ENCODE results near the gene TWF2.

The TWF2 gene

GRCh38 chr3:52185837-52186236, 53.1 kb downstream of the TWF2 start:
- TF ChIP-seq CTCF (IDR thresholded peaks at IDR 0.05; ENCODE audit: low read depth, low read length): no peak
- no peak overlapping the region for H3K4me3 ChIP-seq (ENCODE audit: low read depth, low read length)

- TF ChIP-seq CTCF (IDR thresholded peaks at IDR 0.05; ENCODE audit: low read depth, low read length): no peak
- no peak overlapping the region for H3K4me3 ChIP-seq (ENCODE audit: low read depth, low read length)
Observed at GRCh38 chr3:52185311-52185710, 53.6 kb downstream of the TWF2 start.

GRCh38 chr3:52184690-52185089, 54.3 kb downstream of the TWF2 start:
- H3K4me3 ChIP-seq (ENCODE audit: low read depth, low read length): no peak overlapping the region
- TF ChIP-seq CTCF (IDR thresholded peaks at IDR 0.05; ENCODE audit: low read depth, low read length): no peak

GRCh38 chr3:52183786-52184445, 55.0 kb downstream of the TWF2 start:
- no peak overlapping the region for H3K4me3 ChIP-seq (ENCODE audit: low read depth, low read length)
- TF ChIP-seq CTCF (IDR thresholded peaks at IDR 0.05; ENCODE audit: low read depth, low read length): no peak

- TF ChIP-seq CTCF (IDR thresholded peaks at IDR 0.05; ENCODE audit: low read depth, low read length): no peak
- no peak overlapping the region for H3K4me3 ChIP-seq (ENCODE audit: low read depth, low read length)
Observed at GRCh38 chr3:52182691-52183090, 56.3 kb downstream of the TWF2 start.

- TF ChIP-seq CTCF (IDR thresholded peaks at IDR 0.05; ENCODE audit: low read depth, low read length): no peak
- H3K4me3 ChIP-seq (ENCODE audit: low read depth, low read length): no peak overlapping the region
Observed at GRCh38 chr3:52182196-52182595, 56.8 kb downstream of the TWF2 start.

GRCh38 chr3:52181543-52181942, 57.4 kb downstream of the TWF2 start:
- TF ChIP-seq CTCF (IDR thresholded peaks at IDR 0.05; ENCODE audit: low read depth, low read length): no peak
- no peak overlapping the region for H3K4me3 ChIP-seq (ENCODE audit: low read depth, low read length)

All from WI38 (cell line).